Measurements from ENCODE around the gene CLDN11.

- no peak for TF ChIP-seq E2F1 (CRISPR knock-in tag; IDR thresholded peaks at IDR 0.05)
- no peak for TF ChIP-seq TEAD4 (CRISPR knock-in tag; IDR thresholded peaks at IDR 0.05)
- TF ChIP-seq PREB (CRISPR knock-in tag; IDR thresholded peaks at IDR 0.05; ENCODE audit: borderline replicate concordance) = no peak
- no peak for TF ChIP-seq CTCF (IDR thresholded peaks at IDR 0.05)
- no peak for TF ChIP-seq FOXP1 (CRISPR knock-in tag; IDR thresholded peaks at IDR 0.05; ENCODE audit: borderline replicate concordance)
- TF ChIP-seq USF2 (CRISPR knock-in tag; IDR thresholded peaks at IDR 0.05) = no peak
- no peak for TF ChIP-seq TCF7 (CRISPR knock-in tag; IDR thresholded peaks at IDR 0.05; ENCODE audit: low read depth)
- no peak for TF ChIP-seq MAX (CRISPR knock-in tag; IDR thresholded peaks at IDR 0.05)
- TF ChIP-seq KAT7 (CRISPR knock-in tag; IDR thresholded peaks at IDR 0.05; ENCODE audit: borderline replicate concordance) = no peak
- TF ChIP-seq ZNF232 (CRISPR knock-in tag; IDR thresholded peaks at IDR 0.05) = no peak
- TF ChIP-seq ZNF263 (CRISPR knock-in tag; IDR thresholded peaks at IDR 0.05; ENCODE audit: low read depth) = no peak
- no peak for TF ChIP-seq USF1 (CRISPR knock-in tag; IDR thresholded peaks at IDR 0.05)
- TF ChIP-seq SP1 (CRISPR knock-in tag; conservative IDR thresholded peaks at IDR 0.05) = no peak
- TF ChIP-seq ATF2 (CRISPR knock-in tag; IDR thresholded peaks at IDR 0.05; ENCODE audit: borderline replicate concordance, low read depth) = no peak
These were observed 21.7 kb downstream of the CLDN11 start for GRCh38 chr3:170440344-170440743.

Data from WTC11 (cell line).